ENCODE data around the gene PTBP2.

Gene PTBP2

GRCh38 chr1:96721416-96722160 is at the start of gene PTBP2:
Gene PTBP2, plus strand, starts transcription at chr1:96721784. Its CDS starts 81 bp downstream, at chr1:96721865.
- Histone ChIP-seq H3K27ac (peak within 1 kb of the TSS; percentile 93 to 98), H3K36me3 (peaks cover 0 to 10% (median 3%) of the 10 kb centered on the region in 3 donors), H3K27me3 (no peaks in the 10 kb centered on the region), H3K4me1 (peaks cover 0 to 24% (median 15%) of the 10 kb centered on the region in 4 donors), H3K4me3 (peak within 1 kb of the TSS; percentile 75 to 93), H3K9me3 (no peaks in the 10 kb centered on the region)
- intact Hi-C loops (cut with DNase I; ENCODE audit: low total_unique reads): no loop called here
- peak; percentile 76 to 86 for DNase-seq
- TF ChIP-seq CTCF (IDR thresholded peaks at IDR 0.05): no peak

- Histone ChIP-seq H3K4me1 (no peaks in the 10 kb centered on the region), H3K9me3 (peaks cover 0 to 17% (median 10%) of the 10 kb centered on the region in 3 donors), H3K27me3 (no peaks in the 10 kb centered on the region), H3K4me3 (no peak overlapping the region), H3K27ac (no peak overlapping the region), H3K36me3 (no peaks in the 10 kb centered on the region)
- no peak for DNase-seq
- TF ChIP-seq CTCF (IDR thresholded peaks at IDR 0.05): no peak
- intact Hi-C loops (cut with DNase I; ENCODE audit: low total_unique reads): no loop called here
Measured at GRCh38 chr1:96674915-96675314, 46.7 kb upstream of the PTBP2 start.

- no peaks in the 10 kb centered on the region for H3K27me3 ChIP-seq
- intact Hi-C loops (cut with DNase I; ENCODE audit: low total_unique reads): no loop called here
- H3K9me3 ChIP-seq: no peaks in the 10 kb centered on the region
- DNase-seq: no peak
- no peaks in the 10 kb centered on the region for H3K4me1 ChIP-seq
- H3K4me3 ChIP-seq: no peak overlapping the region
- no peaks in the 10 kb centered on the region for H3K36me3 ChIP-seq
- no peak for TF ChIP-seq CTCF (IDR thresholded peaks at IDR 0.05)
- no peak overlapping the region for H3K27ac ChIP-seq
Measured at GRCh38 chr1:96682056-96682455, 39.5 kb upstream of the PTBP2 start.

- Histone ChIP-seq H3K36me3 (no peaks in the 10 kb centered on the region), H3K27me3 (no peaks in the 10 kb centered on the region), H3K4me3 (no peak overlapping the region), H3K9me3 (no peaks in the 10 kb centered on the region), H3K4me1 (no peaks in the 10 kb centered on the region), H3K27ac (no peak overlapping the region)
- no peak for TF ChIP-seq CTCF (IDR thresholded peaks at IDR 0.05)
- intact Hi-C loops (cut with DNase I; ENCODE audit: low total_unique reads): no loop called here
- no peak for DNase-seq
Measured at GRCh38 chr1:96683931-96684330, 37.7 kb upstream of the PTBP2 start.

GRCh38 chr1:96684744-96685143 is 36.8 kb upstream of the PTBP2 start:
- Histone ChIP-seq H3K27me3 (no peaks in the 10 kb centered on the region), H3K4me1 (no peaks in the 10 kb centered on the region), H3K4me3 (no peak overlapping the region), H3K9me3 (no peaks in the 10 kb centered on the region), H3K36me3 (no peaks in the 10 kb centered on the region), H3K27ac (no peak overlapping the region)
- no peak for TF ChIP-seq CTCF (IDR thresholded peaks at IDR 0.05)
- intact Hi-C loops (cut with DNase I; ENCODE audit: low total_unique reads): no loop called here
- no peak for DNase-seq
